ENCODE measurements around the gene NFX1. TPM values are rescaled to one million over a fixed set of nuclear protein-coding genes. Genes with fewer than 3 reads are reported as not detected.

NFX1 gene
- total RNA-seq, 6 donors from 2014 or later: 37.0 to 75.4 (median 54.1) TPM

- 97 to 98% methylated on average over 7 of the region's 7 CpGs for WGBS, 2 donors
- H3K9me3 ChIP-seq: no peaks in the 10 kb centered on the region
- H3K4me1 ChIP-seq: peaks cover 8 to 18% (median 11%) of the 10 kb centered on the region in 4 donors
- no peaks in the 10 kb centered on the region for H3K27me3 ChIP-seq
- peak overlapping the region in 2 of 4 donors; percentile 9 to 37 for H3K27ac ChIP-seq
- ATAC-seq (ENCODE audit: low FRiP score in 2 of 2): peak in 1 of 2 donors; percentile 13
- no peak for DNase-seq
- peaks cover 4 to 9% (median 6%) of the 10 kb centered on the region in 4 donors for H3K36me3 ChIP-seq
- H3K4me3 ChIP-seq: no peak overlapping the region
- no peak for TF ChIP-seq POLR2AphosphoS5 (IDR thresholded peaks at IDR 0.05)
- no peak for TF ChIP-seq CTCF (IDR thresholded peaks at IDR 0.05)
- no peak for TF ChIP-seq POLR2A (IDR thresholded peaks at IDR 0.05)
- no peak for TF ChIP-seq EP300 (IDR thresholded peaks at IDR 0.05)
These were observed 85.6 kb downstream of the NFX1 start for GRCh38 chr9:33375841-33376321.

GRCh38 chr9:33377089-33377715, 86.9 kb downstream of the NFX1 start:
- DNase-seq (no peak), ATAC-seq (ENCODE audit: low FRiP score in 2 of 2) (no peak)
- WGBS, 2 donors: 94 to 95% methylated on average over 12 of the region's 12 CpGs
- no peaks in the 10 kb centered on the region for H3K9me3 ChIP-seq
- peaks cover 8 to 18% (median 11%) of the 10 kb centered on the region in 4 donors for H3K4me1 ChIP-seq
- H3K4me3 ChIP-seq: no peak overlapping the region
- no peaks in the 10 kb centered on the region for H3K36me3 ChIP-seq
- no peaks in the 10 kb centered on the region for H3K27me3 ChIP-seq
- no peak overlapping the region for H3K27ac ChIP-seq
- TF ChIP-seq CTCF (IDR thresholded peaks at IDR 0.05) (no peak), POLR2A (IDR thresholded peaks at IDR 0.05) (no peak), EP300 (IDR thresholded peaks at IDR 0.05) (no peak), POLR2AphosphoS5 (IDR thresholded peaks at IDR 0.05) (no peak)

- no peak overlapping the region for H3K4me3 ChIP-seq
- WGBS, 2 donors: 93 to 94% methylated on average over 5 to 8 of the region's 9 CpGs
- H3K36me3 ChIP-seq: no peaks in the 10 kb centered on the region
- no peak for TF ChIP-seq POLR2A (IDR thresholded peaks at IDR 0.05)
- no peak for TF ChIP-seq CTCF (IDR thresholded peaks at IDR 0.05)
- no peak for TF ChIP-seq POLR2AphosphoS5 (IDR thresholded peaks at IDR 0.05)
- TF ChIP-seq EP300 (IDR thresholded peaks at IDR 0.05): no peak
- H3K27ac ChIP-seq: no peak overlapping the region
- no peak for DNase-seq
- no peaks in the 10 kb centered on the region for H3K9me3 ChIP-seq
- peaks cover 8 to 18% (median 11%) of the 10 kb centered on the region in 4 donors for H3K4me1 ChIP-seq
- no peaks in the 10 kb centered on the region for H3K27me3 ChIP-seq
- no peak for ATAC-seq (ENCODE audit: low FRiP score in 2 of 2)
These were observed 87.9 kb downstream of the NFX1 start for GRCh38 chr9:33378121-33378795.

- no peaks in the 10 kb centered on the region for H3K36me3 ChIP-seq
- H3K4me1 ChIP-seq: peaks cover 5 to 16% (median 8%) of the 10 kb centered on the region in 4 donors
- H3K9me3 ChIP-seq: no peaks in the 10 kb centered on the region
- no peak for TF ChIP-seq POLR2A (IDR thresholded peaks at IDR 0.05)
- TF ChIP-seq POLR2AphosphoS5 (IDR thresholded peaks at IDR 0.05): no peak
- TF ChIP-seq EP300 (IDR thresholded peaks at IDR 0.05): no peak
- TF ChIP-seq CTCF (IDR thresholded peaks at IDR 0.05): no peak
- H3K27me3 ChIP-seq: no peaks in the 10 kb centered on the region
- H3K27ac ChIP-seq: no peak overlapping the region
- DNase-seq (no peak), ATAC-seq (ENCODE audit: low FRiP score in 2 of 2) (peak in 1 of 2 donors; percentile 38)
- WGBS, 2 donors: 88 to 90% methylated on average over 4 to 14 of the region's 14 CpGs
- H3K4me3 ChIP-seq: no peak overlapping the region
These were observed 89.5 kb downstream of the NFX1 start for GRCh38 chr9:33379666-33380389.

Data from upper lobe of left lung (tissue), 6 donors.